ENCODE results near the gene CRIM1.

CRIM1 gene

DNA sequence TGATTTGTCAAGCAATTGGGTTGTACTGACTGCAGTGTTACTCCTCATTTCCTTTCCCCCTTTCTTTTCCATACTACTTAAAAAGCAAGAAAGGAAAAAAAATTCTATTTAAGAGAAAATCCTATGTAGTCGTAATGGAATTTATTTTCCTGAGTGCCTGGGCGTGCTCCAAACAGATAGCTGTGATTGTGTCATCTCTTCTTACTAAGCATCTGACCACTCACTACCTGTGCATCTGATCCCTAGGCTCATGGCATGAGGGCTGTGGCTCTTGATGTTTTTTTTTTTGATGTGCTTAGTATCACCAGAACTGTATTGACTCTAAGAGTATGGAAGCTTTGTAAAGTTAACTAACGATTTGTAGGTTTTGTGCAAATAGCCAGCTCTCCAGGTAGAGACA, 19.0 kb downstream of the CRIM1 start:
- DNase-seq (ENCODE audit: low spot score) = no peak

GRCh38 chr2:36376319-36376765, 20.8 kb downstream of the CRIM1 start:
- no peak for DNase-seq (ENCODE audit: low spot score)

DNA sequence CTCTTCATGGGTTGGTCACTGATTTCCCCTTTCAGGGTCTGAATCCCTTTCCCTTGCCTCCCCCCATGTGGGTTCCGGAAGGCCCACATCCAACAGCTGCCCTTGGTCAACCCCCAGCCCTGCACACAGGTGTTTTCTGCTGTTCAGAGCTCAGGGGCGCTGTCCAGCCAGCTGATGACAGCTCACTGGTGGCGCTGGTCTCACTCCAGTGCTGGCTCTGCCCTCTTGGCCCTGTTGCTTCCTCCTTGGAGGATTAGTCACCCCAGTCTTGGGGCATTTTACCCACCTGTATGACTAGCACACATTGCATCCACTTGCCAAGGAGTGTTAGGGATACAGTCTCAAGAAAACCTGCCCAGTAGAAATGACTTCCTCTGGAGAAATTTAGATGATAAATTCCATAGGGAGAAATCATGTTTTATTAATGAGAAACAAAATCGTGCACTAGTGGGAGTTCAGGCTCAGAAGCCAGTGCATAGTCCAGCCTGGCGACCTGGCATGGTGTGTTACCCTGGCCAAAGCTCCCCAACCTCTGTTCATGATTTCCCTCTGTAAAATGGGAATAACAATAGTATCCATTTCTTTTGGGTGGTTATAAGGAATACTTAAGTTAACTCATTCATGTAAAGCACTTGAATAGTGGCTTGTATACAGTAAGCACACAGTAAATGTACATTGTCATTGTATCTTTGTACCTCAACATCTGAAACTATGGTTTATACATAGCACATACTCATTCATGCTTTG, 21.6 kb downstream of the CRIM1 start:
- no peak for DNase-seq (ENCODE audit: low spot score)

GRCh38 chr2:36379710-36380448, 24.3 kb downstream of the CRIM1 start:
- DNase-seq (ENCODE audit: low spot score) = no peak

DNA sequence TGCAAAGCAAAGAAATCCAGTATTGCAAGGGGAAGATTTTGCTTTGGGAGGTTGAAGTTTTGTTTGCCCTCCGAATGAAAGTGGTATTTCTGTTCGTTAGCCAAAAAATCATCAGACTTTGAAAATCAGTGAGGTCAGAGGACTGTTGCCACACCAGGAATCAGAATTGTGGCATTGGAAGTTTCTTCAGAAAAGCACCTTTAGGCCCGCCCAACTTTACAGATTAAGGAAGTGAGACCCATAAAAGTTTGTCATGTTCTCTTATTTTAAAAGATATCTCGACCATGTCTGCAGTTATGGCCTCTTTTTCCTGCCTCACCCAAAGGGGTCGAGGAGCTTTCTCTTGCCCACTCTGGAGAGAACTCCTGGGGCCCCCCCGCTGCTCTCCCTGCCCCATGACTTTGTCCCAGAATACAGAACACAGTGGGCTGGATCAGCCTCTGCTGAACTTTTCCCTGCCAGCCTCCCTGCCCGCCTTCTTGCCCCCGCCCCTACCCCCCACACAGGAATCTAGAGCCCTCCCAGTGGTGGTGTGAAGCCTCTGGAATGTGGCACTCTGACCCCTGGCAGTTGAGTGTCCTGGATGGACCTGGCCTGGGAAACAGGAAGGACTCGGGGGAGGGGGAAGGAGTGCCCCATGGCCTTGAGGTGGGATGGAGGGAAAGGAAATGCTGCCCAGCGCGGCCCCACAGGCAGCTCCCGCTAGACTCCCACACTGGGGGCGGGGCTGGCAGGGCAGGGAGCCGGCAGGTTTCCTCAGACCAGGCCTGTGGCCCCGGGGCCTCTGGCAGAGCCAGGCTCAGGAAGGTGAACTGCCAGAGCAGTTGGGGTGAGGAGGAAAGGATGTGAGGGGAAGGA, 25.3 kb downstream of the CRIM1 start:
- no peak for DNase-seq (ENCODE audit: low spot score)

- DNase-seq (ENCODE audit: low spot score) = no peak
These were observed 26.4 kb downstream of the CRIM1 start for GRCh38 chr2:36381993-36382392.

- no peak for DNase-seq (ENCODE audit: low spot score)
These were observed 26.9 kb downstream of the CRIM1 start for GRCh38 chr2:36382472-36382871.

DNA sequence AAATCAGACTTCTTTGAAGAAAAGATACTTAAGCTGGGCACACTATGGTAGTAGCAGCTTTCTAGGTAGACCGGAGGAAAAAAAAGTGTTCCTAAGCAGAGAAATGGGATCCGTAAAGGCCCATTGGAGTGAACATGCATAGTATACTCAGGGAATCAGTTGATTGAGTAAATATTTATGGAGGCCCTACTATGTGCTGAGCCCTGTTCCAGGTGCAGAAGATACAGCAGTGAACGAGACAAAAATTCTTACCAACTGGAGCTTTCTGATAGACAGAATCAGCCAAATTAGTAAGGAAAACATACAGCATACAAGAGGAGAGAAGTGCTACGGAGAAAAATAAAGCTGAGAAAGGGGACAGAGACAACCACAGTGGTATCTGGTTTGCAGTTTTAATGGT, 28.1 kb downstream of the CRIM1 start:
- no peak for DNase-seq (ENCODE audit: low spot score)

- no peak for DNase-seq (ENCODE audit: low spot score)
These were observed 28.9 kb downstream of the CRIM1 start for GRCh38 chr2:36384454-36384853.

DNA sequence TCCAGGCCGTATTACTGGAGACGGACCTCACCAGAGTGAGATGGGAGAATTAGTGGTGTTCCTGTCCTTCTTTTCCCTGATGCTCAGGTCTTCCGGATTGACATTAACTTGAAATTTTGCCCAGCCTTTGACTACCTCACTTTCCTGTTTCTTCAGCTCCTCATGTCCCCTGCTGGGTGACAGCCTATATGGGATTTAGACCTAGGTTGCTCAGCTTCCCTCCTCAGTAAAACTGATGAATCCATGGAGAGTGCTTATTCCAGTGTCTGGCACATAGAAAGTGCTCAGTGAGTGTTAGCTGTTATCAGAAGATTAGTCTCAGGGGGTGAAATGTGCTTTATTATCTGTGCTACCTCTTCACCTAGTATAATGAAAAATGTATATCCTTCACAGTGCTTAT, 30.0 kb downstream of the CRIM1 start:
- DNase-seq (ENCODE audit: low spot score) = no peak

DNA sequence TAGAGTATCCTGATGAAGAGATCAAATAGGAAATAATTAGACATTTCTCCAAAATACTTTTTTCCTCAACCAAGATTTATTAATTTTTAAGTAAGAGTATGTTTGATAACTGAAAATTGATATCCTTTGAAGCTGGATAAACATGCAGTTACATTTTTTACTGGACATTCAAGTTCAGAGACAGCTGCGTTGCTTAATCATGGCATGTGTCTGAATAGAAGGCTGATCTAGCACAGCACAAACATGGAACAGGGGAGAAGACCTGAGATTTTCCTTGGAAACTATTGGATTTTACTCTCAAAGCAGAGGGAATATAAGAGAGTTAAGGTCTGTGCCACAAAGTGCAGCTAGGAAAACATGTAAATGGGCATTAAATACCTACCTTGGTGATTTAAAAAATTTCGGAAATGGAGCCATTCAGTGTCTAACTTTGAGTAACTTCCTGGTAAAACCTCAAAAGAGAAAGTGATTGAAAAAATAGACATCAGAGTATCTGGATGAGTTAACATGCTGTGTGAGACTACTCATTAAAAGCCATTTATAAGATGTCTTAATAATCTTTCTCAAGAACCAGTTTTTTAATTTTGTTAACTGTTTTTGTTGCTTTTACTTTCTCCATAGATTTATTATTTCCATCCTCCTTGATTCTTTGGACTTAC, 31.8 kb downstream of the CRIM1 start:
- no peak for DNase-seq (ENCODE audit: low spot score)

DNA sequence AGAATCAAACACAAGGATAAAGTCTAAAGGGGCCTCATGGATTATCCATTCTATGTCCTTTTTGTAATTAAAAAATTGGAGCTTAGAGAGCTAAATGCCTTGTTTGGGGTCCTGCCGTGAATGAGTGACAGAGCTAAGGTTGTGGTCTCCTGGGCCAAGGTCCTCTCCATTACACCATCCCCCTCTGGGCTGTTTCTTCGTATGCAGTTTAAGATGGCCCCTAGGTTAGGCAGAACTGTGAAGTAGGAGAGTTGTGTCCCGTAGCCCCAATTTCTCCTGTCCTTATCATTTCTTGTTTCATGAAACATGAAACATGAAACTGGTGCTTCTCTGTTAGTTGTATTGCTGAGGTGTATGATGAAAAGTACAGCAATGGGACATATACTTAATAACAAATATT, 32.9 kb downstream of the CRIM1 start:
- DNase-seq (ENCODE audit: low spot score) = no peak

DNA sequence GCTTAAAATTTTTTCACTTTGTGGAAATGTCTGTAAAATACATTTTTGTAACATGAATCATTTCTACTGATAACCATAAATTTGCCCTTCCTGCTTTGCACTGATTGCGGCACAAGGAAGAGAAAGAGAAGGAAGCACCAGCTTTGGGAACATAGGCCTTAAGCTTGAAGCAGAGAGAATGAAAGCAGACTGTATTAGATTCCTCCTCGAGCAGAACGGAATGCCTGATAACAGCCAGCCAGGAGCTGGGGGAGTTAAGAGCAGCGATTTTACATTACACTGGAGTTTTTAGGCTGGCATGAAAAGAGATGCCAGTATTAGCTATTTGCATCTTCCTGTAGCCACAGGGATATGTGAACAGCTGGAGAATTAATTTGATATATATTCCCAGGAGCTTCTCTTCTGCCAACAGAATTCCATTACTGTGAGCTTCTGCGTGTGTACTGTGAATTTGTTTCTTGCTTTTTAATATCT, 33.5 kb downstream of the CRIM1 start:
- DNase-seq (ENCODE audit: low spot score) = no peak

DNA sequence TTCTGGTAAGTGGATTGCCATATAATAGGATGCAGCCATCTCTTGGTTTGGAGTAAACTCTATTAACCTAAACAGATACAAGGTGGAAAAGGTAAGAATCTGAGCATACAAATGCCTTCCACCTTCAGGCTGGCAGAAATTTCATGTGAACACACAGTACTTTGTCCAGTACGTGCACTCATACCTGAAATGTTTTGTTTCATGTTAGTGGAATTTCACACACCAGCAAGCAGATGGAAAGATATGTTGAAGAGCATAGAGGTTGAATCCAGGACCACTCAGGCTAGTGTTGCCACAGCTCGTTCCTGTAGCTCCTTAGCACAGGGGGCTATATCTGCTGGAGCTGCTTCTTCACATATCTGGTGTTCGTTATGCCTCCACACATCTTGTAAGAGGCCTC, 34.0 kb downstream of the CRIM1 start:
- no peak for DNase-seq (ENCODE audit: low spot score)

DNA sequence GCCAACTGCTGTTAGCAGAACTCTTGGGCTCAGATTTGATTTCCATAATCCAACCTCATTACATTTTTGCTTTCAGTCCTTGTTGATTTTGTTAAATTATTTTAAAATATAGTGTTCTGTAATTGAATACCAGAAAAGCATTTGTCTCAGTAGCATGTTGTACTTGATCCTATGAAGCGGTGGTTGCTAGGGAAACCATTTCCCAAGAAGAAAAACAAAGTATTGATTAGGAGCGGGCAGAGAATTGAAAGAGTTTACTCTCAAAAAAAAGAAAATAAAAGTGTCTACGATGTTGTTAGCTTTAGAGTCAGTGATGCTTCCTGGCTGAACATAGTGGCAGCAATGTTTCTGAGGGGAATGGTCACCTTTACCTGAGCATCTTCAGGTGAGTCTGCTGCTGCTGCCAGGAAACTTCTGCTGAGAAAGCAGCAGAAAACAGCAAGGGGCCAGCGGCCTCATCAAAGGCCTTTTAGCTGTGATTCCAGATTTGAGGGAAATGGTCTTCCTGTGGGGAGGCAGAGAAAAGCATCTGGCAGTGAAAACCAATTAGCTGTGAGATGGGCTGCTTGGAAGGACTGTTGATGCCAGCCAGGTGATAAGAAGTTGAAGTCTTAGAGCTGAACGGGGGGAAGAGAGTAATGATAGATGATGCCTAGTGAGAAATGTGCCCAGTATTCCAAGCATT, 37.1 kb downstream of the CRIM1 start:
- DNase-seq (ENCODE audit: low spot score) = no peak

DNA sequence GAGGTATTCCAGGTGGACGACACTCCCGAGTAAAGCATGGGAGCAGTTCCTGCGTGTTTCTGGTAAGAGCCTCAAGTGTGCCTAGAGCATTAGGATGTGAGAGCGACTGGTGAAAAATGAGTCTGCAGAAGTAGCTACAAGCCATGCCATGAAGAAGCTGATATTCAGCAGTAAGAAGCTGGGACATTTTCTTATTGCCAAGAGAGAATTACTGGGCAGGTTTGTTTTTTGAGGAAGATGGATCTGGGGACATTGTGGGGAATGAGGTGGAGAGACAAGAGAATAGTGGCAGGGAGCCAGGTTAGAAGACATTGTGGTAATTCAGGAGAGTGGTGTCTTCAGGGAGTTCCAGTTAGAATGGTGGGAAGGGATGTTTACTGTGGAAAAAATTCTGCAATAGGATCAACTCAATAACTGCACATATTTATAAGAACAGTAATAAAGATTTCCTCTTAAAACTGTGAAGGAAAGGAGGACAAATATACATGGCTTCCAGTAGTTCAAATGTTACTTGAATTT, 38.2 kb downstream of the CRIM1 start:
- DNase-seq (ENCODE audit: low spot score) = no peak

- no peak for DNase-seq (ENCODE audit: low spot score)
These were observed 39.2 kb downstream of the CRIM1 start for GRCh38 chr2:36394804-36395203.

GRCh38 chr2:36395866-36396265, 40.3 kb downstream of the CRIM1 start:
- no peak for DNase-seq (ENCODE audit: low spot score)

DNA sequence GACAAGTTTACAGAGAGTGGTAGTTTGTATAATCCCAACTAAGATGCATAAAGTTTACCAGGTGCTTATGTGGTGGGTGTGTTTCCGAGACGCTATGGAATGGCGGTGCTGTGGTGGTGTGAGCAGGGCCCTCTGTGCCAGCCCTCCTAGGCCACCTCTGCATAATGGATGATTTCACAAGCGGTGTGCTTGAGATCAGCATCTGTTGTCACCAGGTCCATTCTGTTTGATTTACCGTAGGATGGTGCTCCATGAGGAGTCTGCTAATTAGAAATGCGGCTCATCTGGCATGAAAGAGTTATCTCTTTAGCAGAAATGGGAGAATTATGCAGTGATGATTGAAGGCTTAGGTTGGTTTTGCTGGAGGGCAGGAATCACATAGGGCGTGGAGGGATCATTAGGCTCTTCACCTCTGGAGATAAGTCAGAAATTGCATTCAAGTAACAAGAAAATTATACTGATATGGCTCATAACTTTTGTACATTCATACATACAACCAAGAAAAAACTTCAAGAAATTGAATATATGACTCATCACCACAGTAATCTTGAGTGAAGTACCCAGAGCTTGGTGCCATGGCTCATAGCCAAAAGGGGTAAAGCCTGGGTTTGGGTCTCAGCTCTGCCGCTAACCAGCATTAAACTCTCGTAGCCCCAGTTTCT, 41.4 kb downstream of the CRIM1 start:
- no peak for DNase-seq (ENCODE audit: low spot score)

DNA sequence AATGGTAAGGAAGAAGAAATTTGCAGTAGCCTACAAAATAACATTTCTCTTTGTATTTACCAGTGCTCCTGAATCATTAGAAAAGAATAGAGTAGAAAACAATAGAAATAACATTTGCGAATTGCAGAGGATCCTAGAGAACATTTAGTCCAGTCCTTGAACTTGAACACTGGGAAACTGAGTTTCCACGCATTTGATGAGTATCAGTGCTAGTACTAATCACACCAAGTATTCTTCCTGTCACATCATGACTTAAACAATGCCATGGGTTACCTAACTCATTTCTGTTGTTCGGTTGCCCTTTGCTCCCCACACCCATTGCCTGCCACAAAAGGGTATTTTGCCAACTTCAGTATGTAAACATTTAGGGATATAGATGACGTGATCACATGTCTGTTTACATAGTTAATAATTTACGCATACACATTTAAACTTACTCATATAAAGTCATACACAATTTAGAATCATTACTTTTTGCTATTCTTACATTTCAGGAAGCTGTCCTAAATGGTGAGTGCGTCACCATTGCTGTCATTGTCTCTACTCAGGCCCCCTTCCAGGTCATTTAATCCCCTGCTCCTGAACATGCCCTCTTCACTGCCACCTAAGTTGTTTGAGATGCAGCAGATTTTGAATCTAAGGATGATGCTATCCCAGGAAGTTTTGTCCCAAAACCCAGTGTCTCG, 42.3 kb downstream of the CRIM1 start:
- no peak for DNase-seq (ENCODE audit: low spot score)
